Neural progenitor cell (in vitro differentiated cells): Measurements from ENCODE around the gene PIK3R6.

Source experiments
- EZH2 ChIP-seq: fragments of 200-600 bp; sonication (generic); IDR thresholded peaks from 2 replicates; pipeline ENCODE4 v1.6.1; 2017; ENCODE audit warnings: antibody characterized with exemption, mild to moderate bottlenecking, moderate library complexity
- TF ChIP-seq, protein P1 (sequence below): fragments of 200-600 bp; sonication (generic); IDR thresholded peaks from 2 replicates; pipeline ENCODE4 v1.5.1; 2017; ENCODE audit warnings: antibody characterized with exemption, mild to moderate bottlenecking

DNA sequence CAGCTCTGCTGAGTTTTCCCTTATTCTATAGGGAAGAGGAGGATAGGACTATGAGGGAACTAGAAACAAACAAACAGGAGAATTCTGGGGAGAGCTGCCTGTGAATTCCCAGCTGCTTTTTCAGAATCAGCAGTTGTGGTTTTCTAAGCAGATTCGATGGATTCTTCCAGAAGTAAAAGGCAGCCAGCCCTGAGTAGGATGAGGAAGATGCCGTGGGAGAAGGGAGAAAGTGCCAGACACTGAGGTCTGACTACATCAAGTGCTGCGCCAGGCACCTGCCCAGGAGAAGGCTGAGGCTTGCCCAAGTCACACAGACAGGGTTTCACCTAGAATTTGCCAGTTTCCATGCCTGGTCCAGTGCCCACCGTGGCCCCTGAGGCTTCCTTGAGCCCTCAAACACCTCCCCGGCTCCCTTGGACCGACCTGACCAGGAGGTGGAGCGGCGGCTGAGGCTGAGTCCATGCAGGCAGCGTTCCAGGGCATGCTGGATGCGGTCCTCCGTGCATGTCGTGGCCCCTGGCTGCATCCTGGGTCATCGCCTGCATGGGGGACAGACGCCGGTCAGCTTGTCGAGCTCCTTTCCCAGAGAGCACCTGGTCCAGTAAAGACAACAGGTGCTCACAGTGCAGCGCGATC, 43.6 kb upstream of the PIK3R6 start:
- TF ChIP-seq, protein P1, sequence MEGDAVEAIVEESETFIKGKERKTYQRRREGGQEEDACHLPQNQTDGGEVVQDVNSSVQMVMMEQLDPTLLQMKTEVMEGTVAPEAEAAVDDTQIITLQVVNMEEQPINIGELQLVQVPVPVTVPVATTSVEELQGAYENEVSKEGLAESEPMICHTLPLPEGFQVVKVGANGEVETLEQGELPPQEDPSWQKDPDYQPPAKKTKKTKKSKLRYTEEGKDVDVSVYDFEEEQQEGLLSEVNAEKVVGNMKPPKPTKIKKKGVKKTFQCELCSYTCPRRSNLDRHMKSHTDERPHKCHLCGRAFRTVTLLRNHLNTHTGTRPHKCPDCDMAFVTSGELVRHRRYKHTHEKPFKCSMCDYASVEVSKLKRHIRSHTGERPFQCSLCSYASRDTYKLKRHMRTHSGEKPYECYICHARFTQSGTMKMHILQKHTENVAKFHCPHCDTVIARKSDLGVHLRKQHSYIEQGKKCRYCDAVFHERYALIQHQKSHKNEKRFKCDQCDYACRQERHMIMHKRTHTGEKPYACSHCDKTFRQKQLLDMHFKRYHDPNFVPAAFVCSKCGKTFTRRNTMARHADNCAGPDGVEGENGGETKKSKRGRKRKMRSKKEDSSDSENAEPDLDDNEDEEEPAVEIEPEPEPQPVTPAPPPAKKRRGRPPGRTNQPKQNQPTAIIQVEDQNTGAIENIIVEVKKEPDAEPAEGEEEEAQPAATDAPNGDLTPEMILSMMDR = no peak
- TF ChIP-seq EZH2 = no peak
